Naive thymus-derived CD4-positive, alpha-beta T cell (primary cell): Measurements from ENCODE around the gene SMAGP. TPM values are rescaled to one million over a fixed set of nuclear protein-coding genes. Genes with fewer than 3 reads are reported as not detected.

Source experiments
- ATAC-seq: fragments of 150-1000 bp; cut with Tn5 transposase; 2 replicates; pipeline ENCODE4 v1.10.0; 2021; ENCODE audit warnings: mild to moderate bottlenecking, moderate library complexity
- CTCF ChIA-PET: fragments of 350-600 bp; sonication (Branson Sonifier 250); formaldehyde crosslinking; loops from one replicate; lab custom pipeline; 2021; ENCODE audit warnings: antibody characterized with exemption; lab: Charles Lee
- POLR2A ChIA-PET: fragments of 350-600 bp; sonication (Branson Sonifier 250); formaldehyde crosslinking; loops from one replicate; lab custom pipeline; 2021; ENCODE audit warnings: antibody characterized with exemption, inconsistent platforms; lab: Charles Lee
- DNase-seq, 9 donors: peaks; one replicate each; pipeline versions ENCODE4 v3.0.0 to v3.0.0-alpha.2; 2020 to 2022; ENCODE audit warnings: mixed read lengths in 1 of 9
- H3K27ac ChIP-seq: one replicate; pipeline ENCODE4 v1.7.0; 2013; ENCODE audit warnings: mild to moderate bottlenecking, low read depth, low read length, moderate library complexity
- H3K27me3 ChIP-seq, 2 donors: one replicate each; pipeline ENCODE4 v1.7.0; 2013; ENCODE audit warnings: low read length in 2 of 2, mild to moderate bottlenecking in 2 of 2, moderate library complexity in 2 of 2; ENCODE audit not compliant: control insufficient read depth in 2 of 2, insufficient read depth in 2 of 2
- H3K36me3 ChIP-seq, 3 experiments: 1 replicate in 2 of 3; 2 replicates in 1 of 3; pipeline ENCODE4 v1.7.0; 2013; ENCODE audit warnings: low read length in 3 of 3, mild to moderate bottlenecking in 3 of 3, moderate library complexity in 1 of 3; ENCODE audit not compliant: insufficient read depth in 3 of 3, control insufficient read depth in 2 of 3
- H3K4me1 ChIP-seq, 2 donors: one replicate each; pipeline ENCODE4 v1.7.0; 2013; ENCODE audit warnings: low read length in 2 of 2, mild to moderate bottlenecking in 2 of 2, moderate library complexity in 1 of 2; ENCODE audit not compliant: control insufficient read depth in 2 of 2, insufficient read depth in 2 of 2
- H3K4me3 ChIP-seq: 2 replicates; pipeline ENCODE4 v1.7.0; 2013; ENCODE audit warnings: mild to moderate bottlenecking, low read length
- H3K9me3 ChIP-seq, 3 experiments: 1 replicate in 2 of 3; 2 replicates in 1 of 3; pipeline ENCODE4 v1.7.0; 2013; ENCODE audit warnings: low read length in 3 of 3; ENCODE audit not compliant: control insufficient read depth in 2 of 3
- H3K27ac Mint-ChIP-seq, 9 donors: one replicate each; pipeline ENCODE4 v1.8.0; 2020 to 2022; ENCODE audit warnings: mixed read lengths in 9 of 9, mild to moderate bottlenecking in 8 of 9, moderate library complexity in 5 of 9, inconsistent platforms in 2 of 9
- H3K27me3 Mint-ChIP-seq, 5 donors: one replicate each; pipeline ENCODE4 v1.8.0; 2021 to 2022; ENCODE audit warnings: mixed read lengths in 5 of 5, mild to moderate bottlenecking in 1 of 5
- H3K36me3 Mint-ChIP-seq, 5 donors: one replicate each; pipeline ENCODE4 v1.8.0; 2020 to 2022; ENCODE audit warnings: mixed read lengths in 5 of 5, mild to moderate bottlenecking in 3 of 5, inconsistent platforms in 1 of 5
- H3K4me1 Mint-ChIP-seq, 7 donors: one replicate each; pipeline ENCODE4 v1.8.0; 2020 to 2022; ENCODE audit warnings: mixed read lengths in 7 of 7, mild to moderate bottlenecking in 3 of 7, inconsistent platforms in 1 of 7
- H3K4me3 Mint-ChIP-seq, 10 donors: one replicate each; pipeline ENCODE4 v1.8.0; 2020 to 2022; ENCODE audit warnings: mild to moderate bottlenecking in 10 of 10, mixed read lengths in 10 of 10, moderate library complexity in 6 of 10, inconsistent platforms in 2 of 10
- H3K9me3 Mint-ChIP-seq, 11 donors: one replicate each; pipeline ENCODE4 v1.8.0; 2020 to 2022; ENCODE audit warnings: mixed read lengths in 11 of 11, mild to moderate bottlenecking in 4 of 11, inconsistent platforms in 1 of 11, moderate library complexity in 1 of 11
- intact Hi-C, 2 donors: fragments of 100-400 bp; cut with micrococcal nuclease; formaldehyde crosslinking; loops; one replicate each; pipeline ENCODE4 v1.15.1; 2023
- polyA plus RNA-seq, 2 donors: library from polyadenylated mRNA; unstranded; fragments of 300-500 nt; fragmentation: Illumina TruSeq; gene quantifications; one replicate each; pipeline ENCODE4 v1.2.3, GENCODE V29; 2021
- total RNA-seq, 6 experiments: library from RNA in 5 of 6; stranded (reverse) in 5 of 6; gene quantifications; 1 replicate in 5 of 6; 2 replicates in 1 of 6; pipeline ENCODE4 v1.2.3 and lab custom pipeline; 2021 to 2026

SMAGP gene
- total and polyA plus RNA-seq, 7 experiments from 2014 or later: 1.5 to 16.2 (median 7.0) TPM

GRCh38 chr12:51217133-51217967 is 52.9 kb downstream of the SMAGP start:
- H3K4me3 ChIP-seq: peak overlapping the region; percentile 90
- CTCF ChIA-PET: interaction anchor here (0.6 to 2.0 kb wide), 7 partner anchors 12 to 124 kb away, joined by 3 to 6 read pairs (median 5); partner anchors contain the start of gene DAZAP2
- intact Hi-C loops: loop anchor here (2.0 to 10.0 kb wide), 4 partner anchors 15 to 170 kb away; partner anchors contain the start of genes BIN2 (in 1 of the 2) and LETMD1 (in 1 of the 2)

GRCh38 chr12:51216642-51217041 is 53.6 kb downstream of the SMAGP start:
- Histone ChIP-seq H3K4me3 (no peak overlapping the region), H3K27ac (peak overlapping the region; percentile 98), H3K27me3 (no peaks in the 10 kb centered on the region), H3K4me1 (peaks cover 10% of the 10 kb centered on the region in 2 donors), H3K9me3 (no peaks in the 10 kb centered on the region), H3K36me3 (peaks cover 0 to 9% (median 0%) of the 10 kb centered on the region in 3 experiments)
- Mint-ChIP-seq H3K27ac (peak overlapping the region; percentile 30 to 98 (median 82)), H3K4me3 (peak overlapping the region; percentile 50 to 96 (median 76)), H3K36me3 (peaks cover 0 to 8% (median 7%) of the 10 kb centered on the region in 5 donors), H3K27me3 (no peaks in the 10 kb centered on the region), H3K4me1 (peaks cover 13 to 38% (median 33%) of the 10 kb centered on the region in 7 donors), H3K9me3 (no peaks in the 10 kb centered on the region)
- CTCF ChIA-PET: interaction anchor here (0.6 to 1.4 kb wide), 2 partner anchors 11 to 125 kb away, joined by 4 to 6 read pairs; no protein-coding TSS in a partner anchor
- intact Hi-C loops: loop anchor here (2.0 to 10.0 kb wide), 4 partner anchors 14 to 169 kb away; partner anchors contain the start of genes BIN2 (in 1 of the 2) and LETMD1 (in 1 of the 2)
- peak in 1 of 9 donors; percentile 8 for DNase-seq
- no peak for ATAC-seq
- POLR2A ChIA-PET: interaction anchor here (0.8 to 4.2 kb wide), 8 partner anchors 11 to 108 kb away, joined by 3 to 128 read pairs (median 5); partner anchors contain the start of genes BIN2 and DAZAP2

More at GRCh38 chr12:51217133-51217967, 52.9 kb downstream of the SMAGP start:
- Histone ChIP-seq H3K27me3 (no peaks in the 10 kb centered on the region), H3K36me3 (peaks cover 0 to 9% (median under 1%) of the 10 kb centered on the region in 3 experiments), H3K9me3 (no peaks in the 10 kb centered on the region), H3K4me1 (peaks cover 10% of the 10 kb centered on the region in 2 donors), H3K27ac (peak overlapping the region; percentile 98)
- H3K4me3 Mint-ChIP-seq: peak overlapping the region; percentile 82 to 98 (median 95)
- peak overlapping the region; percentile 83 to 98 (median 96) for H3K27ac Mint-ChIP-seq
- H3K4me1 Mint-ChIP-seq: peaks cover 13 to 40% (median 33%) of the 10 kb centered on the region in 7 donors
- H3K36me3 Mint-ChIP-seq: peaks cover 0 to 8% (median 7%) of the 10 kb centered on the region in 5 donors
- DNase-seq (peak in 8 of 9 donors; percentile 30 to 66 (median 48)), ATAC-seq (peak; percentile 57)
- POLR2A ChIA-PET: interaction anchor here (0.6 to 4.2 kb wide), 25 partner anchors 11 to 1106 kb away, joined by 3 to 128 read pairs (median 4); partner anchors contain the start of genes BIN2, CSRNP2, DAZAP2 and SMAGP
- H3K27me3 Mint-ChIP-seq: no peaks in the 10 kb centered on the region
- H3K9me3 Mint-ChIP-seq: no peaks in the 10 kb centered on the region

- ChIA-PET CTCF (interaction anchor here (1.0 kb wide), 1 partner anchor 26 kb away, joined by 4 read pairs; no protein-coding TSS in a partner anchor), POLR2A (interaction anchor here (0.6 to 1.1 kb wide), 5 partner anchors 15 to 261 kb away, joined by 3 to 4 read pairs (median 3); no protein-coding TSS in a partner anchor)
- peak overlapping the region in 1 of 10 donors; percentile 1 for H3K4me3 Mint-ChIP-seq
Observed at GRCh38 chr12:51214895-51215294, 55.3 kb downstream of the SMAGP start.

GRCh38 chr12:51210690-51211395 is 59.4 kb downstream of the SMAGP start:
- no peak overlapping the region for H3K4me3 ChIP-seq
- H3K9me3 Mint-ChIP-seq: no peaks in the 10 kb centered on the region
- no peaks in the 10 kb centered on the region for H3K9me3 ChIP-seq
- no peak for DNase-seq
- no peak for ATAC-seq
- H3K27me3 ChIP-seq: no peaks in the 10 kb centered on the region
- H3K27ac Mint-ChIP-seq: peak overlapping the region in 4 of 9 donors; percentile 6 to 72 (median 23)
- no peak overlapping the region for H3K4me3 Mint-ChIP-seq
- no peak overlapping the region for H3K27ac ChIP-seq
- no peaks in the 10 kb centered on the region for H3K4me1 ChIP-seq
- POLR2A ChIA-PET: interaction anchor here (1.2 to 1.7 kb wide), 2 partner anchors 28 to 112 kb away, joined by 3 to 5 read pairs; partner anchors contain the start of gene DAZAP2
- H3K27me3 Mint-ChIP-seq: no peaks in the 10 kb centered on the region
- peaks cover 0 to 10% (median 8%) of the 10 kb centered on the region in 7 donors for H3K4me1 Mint-ChIP-seq
- H3K36me3 Mint-ChIP-seq: peaks cover 2 to 33% (median 8%) of the 10 kb centered on the region in 5 donors
- intact Hi-C loops: loop anchor here in 1 of 2 donors (10.0 kb wide), 1 partner anchor 54 kb away; no protein-coding TSS in a partner anchor
- CTCF ChIA-PET: interaction anchor here (0.6 kb wide), 2 partner anchors 38 to 109 kb away, joined by 3 to 4 read pairs; no protein-coding TSS in a partner anchor
- peaks cover 0 to 3% (median 0%) of the 10 kb centered on the region in 3 experiments for H3K36me3 ChIP-seq

More at GRCh38 chr12:51214895-51215294, 55.3 kb downstream of the SMAGP start:
- H3K4me3 ChIP-seq: no peak overlapping the region
- peak overlapping the region in 3 of 9 donors; percentile 81 to 84 (median 82) for H3K27ac Mint-ChIP-seq
- H3K4me1 ChIP-seq: peaks cover 10% of the 10 kb centered on the region in 2 donors
- H3K4me1 Mint-ChIP-seq: peaks cover 13 to 34% (median 29%) of the 10 kb centered on the region in 7 donors
- peaks cover 2 to 21% (median 8%) of the 10 kb centered on the region in 5 donors for H3K36me3 Mint-ChIP-seq
- H3K9me3 ChIP-seq: no peaks in the 10 kb centered on the region
- H3K27me3 ChIP-seq: no peaks in the 10 kb centered on the region
- H3K27ac ChIP-seq: no peak overlapping the region
- ATAC-seq (no peak), DNase-seq (no peak)
- intact Hi-C loops: loop anchor here (5.0 to 10.0 kb wide), 3 partner anchors 50 to 168 kb away; partner anchors contain the start of genes BIN2 (in 1 of the 2) and LETMD1 (in 1 of the 2)
- peaks cover 0 to 12% (median 0%) of the 10 kb centered on the region in 3 experiments for H3K36me3 ChIP-seq
- no peaks in the 10 kb centered on the region for H3K27me3 Mint-ChIP-seq
- H3K9me3 Mint-ChIP-seq: no peaks in the 10 kb centered on the region

GRCh38 chr12:51209259-51209658 is 61.0 kb downstream of the SMAGP start:
- intact Hi-C loops: no loop called here
- DNase-seq (no peak), ATAC-seq (no peak)
- peaks cover 0 to 32% (median 5%) of the 10 kb centered on the region in 5 donors for H3K36me3 Mint-ChIP-seq
- Histone ChIP-seq H3K4me3 (no peak overlapping the region), H3K36me3 (peaks cover 0 to 3% (median 0%) of the 10 kb centered on the region in 3 experiments), H3K9me3 (no peaks in the 10 kb centered on the region), H3K4me1 (no peaks in the 10 kb centered on the region), H3K27ac (no peak overlapping the region), H3K27me3 (no peaks in the 10 kb centered on the region)
- H3K4me1 Mint-ChIP-seq: peaks cover 0 to 6% (median 2%) of the 10 kb centered on the region in 7 donors
- CTCF ChIA-PET: no interaction called here
- no peaks in the 10 kb centered on the region for H3K9me3 Mint-ChIP-seq
- POLR2A ChIA-PET: interaction anchor here (0.5 to 0.7 kb wide), 3 partner anchors 116 to 186 kb away, joined by 3 to 5 read pairs (median 3); no protein-coding TSS in a partner anchor
- peak overlapping the region in 2 of 9 donors; percentile 3 to 32 for H3K27ac Mint-ChIP-seq
- H3K27me3 Mint-ChIP-seq: no peaks in the 10 kb centered on the region
- H3K4me3 Mint-ChIP-seq: no peak overlapping the region
